ENCODE data around the gene RCSD1.

DNA sequence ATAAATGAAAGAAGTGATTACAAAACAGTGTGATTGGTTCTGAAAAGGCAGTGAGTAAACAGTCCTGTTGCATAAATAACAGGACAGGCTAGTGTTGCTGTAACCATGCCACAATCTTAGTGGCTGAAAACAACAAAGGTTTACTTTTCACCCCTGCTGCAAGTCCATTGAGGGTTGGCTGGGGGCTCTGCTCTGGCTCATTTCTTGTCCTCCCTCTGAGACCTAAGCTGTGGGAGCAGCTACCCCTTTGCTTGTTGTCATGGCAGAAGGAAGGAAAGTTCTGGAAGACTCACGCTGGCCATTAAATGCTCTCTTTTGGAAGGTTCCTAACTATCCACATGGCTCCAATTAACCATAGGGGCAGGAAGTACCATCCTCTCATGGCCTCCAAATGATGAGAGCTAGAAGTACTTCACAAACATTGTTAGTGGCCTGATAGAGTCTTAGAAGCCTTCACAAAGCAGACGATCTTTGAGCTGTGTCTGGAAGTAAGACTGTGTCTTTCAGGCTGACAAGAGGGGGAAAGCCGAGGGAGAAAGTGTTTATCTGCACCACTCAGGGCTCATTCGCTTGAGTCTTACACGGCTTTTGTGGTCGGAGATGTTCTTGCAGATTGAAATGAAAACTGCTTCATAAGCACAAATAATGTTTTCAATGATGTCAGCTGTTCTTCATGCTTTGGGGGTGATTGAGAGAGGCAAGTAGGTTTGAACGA is 11.9 kb downstream of the RCSD1 start:
- no peak for TF ChIP-seq POLR2A (IDR thresholded peaks at IDR 0.05)
- TF ChIP-seq, protein P1, sequence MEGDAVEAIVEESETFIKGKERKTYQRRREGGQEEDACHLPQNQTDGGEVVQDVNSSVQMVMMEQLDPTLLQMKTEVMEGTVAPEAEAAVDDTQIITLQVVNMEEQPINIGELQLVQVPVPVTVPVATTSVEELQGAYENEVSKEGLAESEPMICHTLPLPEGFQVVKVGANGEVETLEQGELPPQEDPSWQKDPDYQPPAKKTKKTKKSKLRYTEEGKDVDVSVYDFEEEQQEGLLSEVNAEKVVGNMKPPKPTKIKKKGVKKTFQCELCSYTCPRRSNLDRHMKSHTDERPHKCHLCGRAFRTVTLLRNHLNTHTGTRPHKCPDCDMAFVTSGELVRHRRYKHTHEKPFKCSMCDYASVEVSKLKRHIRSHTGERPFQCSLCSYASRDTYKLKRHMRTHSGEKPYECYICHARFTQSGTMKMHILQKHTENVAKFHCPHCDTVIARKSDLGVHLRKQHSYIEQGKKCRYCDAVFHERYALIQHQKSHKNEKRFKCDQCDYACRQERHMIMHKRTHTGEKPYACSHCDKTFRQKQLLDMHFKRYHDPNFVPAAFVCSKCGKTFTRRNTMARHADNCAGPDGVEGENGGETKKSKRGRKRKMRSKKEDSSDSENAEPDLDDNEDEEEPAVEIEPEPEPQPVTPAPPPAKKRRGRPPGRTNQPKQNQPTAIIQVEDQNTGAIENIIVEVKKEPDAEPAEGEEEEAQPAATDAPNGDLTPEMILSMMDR (IDR thresholded peaks at IDR 0.05) = no peak
